ENCODE results near the gene BID.

Gene BID

DNA sequence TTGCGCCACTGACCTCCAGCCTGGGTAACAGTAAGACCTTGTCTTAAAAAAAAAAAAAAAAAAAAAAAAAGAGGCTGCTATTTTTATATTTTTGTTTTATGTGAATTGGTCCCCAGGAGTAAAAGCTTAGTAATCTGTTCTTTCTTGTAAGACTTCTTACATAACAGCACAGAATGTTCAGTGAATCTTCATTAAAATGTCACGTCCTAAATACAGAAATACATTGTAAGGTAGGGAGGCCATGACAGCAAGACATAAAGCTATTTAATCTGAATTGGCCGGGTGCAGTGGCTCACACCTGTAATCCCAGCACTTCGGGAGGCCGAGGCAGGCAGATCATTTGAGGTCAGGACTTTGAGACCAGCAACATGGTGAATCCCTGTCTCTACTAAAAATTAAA is 64.2 kb downstream of the BID start:
- no peak for TF ChIP-seq GATA3 (IDR thresholded peaks at IDR 0.05; ENCODE audit: low read depth, low read length)
- TF ChIP-seq GATA2 (IDR thresholded peaks at IDR 0.05; ENCODE audit: low read depth, low read length), result no peak

DNA sequence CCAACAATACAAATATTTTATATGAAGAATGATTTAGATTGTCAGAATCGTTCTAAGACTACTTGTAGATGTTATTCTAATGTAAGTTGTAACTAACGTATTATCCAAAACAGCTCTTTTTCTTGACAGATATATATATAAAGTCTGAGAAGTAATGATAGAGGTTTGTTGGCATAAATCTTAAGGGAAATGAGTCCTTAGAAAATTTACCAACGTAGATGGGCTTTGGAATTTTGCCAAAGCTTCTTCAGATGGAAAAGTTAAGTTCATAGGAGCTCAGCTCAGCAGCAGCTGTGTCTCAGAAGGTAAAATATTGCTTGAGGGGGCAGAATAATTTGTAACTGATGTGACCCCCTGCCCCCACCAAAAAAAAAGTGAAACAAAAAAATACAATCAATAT is 66.7 kb downstream of the BID start:
- TF ChIP-seq GATA2 (IDR thresholded peaks at IDR 0.05; ENCODE audit: low read depth, low read length) (no peak), GATA3 (IDR thresholded peaks at IDR 0.05; ENCODE audit: low read depth, low read length) (no peak)

DNA sequence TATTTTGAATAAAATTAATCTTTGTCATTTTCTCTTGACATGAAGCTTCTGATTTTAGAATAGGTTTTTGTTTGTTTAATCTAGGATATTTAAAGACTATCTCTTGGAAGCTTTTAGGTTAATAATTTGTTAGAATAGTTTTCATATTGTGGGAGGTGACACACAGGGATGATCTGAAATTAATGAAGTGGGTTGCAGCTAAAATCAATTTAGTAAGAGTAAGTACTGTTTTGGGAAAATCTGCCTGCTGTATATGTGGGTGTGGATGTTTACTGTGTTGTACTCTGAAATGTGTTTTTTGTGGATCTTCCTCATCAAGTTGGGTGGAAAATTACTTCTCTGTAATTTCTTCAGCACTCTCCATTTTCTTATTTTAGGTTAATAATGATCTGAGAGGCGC is 67.3 kb downstream of the BID start:
- TF ChIP-seq GATA3 (IDR thresholded peaks at IDR 0.05; ENCODE audit: low read depth, low read length) (no peak), GATA2 (IDR thresholded peaks at IDR 0.05; ENCODE audit: low read depth, low read length) (no peak)

DNA sequence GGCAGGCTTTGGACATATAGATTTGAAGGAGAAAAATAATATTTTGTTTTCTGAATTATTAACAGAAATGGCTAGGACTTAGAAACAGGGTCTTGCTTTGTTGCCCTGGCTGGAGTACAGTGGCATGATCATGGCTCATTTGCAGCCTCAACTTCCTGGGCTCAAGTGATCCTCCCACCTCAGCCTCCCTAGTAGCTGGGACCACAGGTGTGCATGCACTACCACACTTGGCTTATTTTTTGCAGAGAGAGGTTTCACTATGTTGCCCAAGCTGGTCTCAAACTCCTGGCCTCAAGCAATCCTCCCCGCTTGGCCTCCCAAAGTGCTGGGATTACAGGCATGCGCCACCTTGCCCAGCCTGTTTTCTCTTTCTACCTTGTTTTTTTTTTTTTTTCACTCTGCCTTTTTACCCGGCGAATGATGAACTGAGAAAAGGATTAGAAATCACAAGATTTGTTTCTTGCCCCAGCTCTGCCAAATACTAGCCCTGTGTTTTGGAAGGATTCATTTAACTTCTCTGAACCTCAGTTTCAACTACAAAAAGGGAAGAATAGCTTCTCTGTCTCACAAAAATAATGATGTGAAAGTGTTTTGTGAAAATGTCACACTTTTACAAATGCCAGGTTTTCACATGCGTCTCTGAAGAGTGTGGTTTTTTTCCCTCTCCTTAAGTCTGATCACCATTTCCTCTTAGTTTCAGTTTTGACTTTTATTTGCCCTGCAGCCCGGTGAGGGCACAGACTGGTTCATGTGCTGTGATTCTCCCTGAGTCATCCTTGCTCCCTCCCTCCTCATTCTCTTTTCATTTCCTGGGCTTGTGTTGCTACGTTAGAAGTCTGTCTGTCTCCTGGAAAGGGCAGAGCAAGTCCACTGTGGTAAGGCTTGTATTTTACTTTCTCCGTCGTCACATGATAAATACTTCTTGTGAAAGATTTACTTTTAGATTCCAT is 68.0 kb downstream of the BID start:
- TF ChIP-seq GATA3 (IDR thresholded peaks at IDR 0.05; ENCODE audit: low read depth, low read length) (no peak), GATA2 (IDR thresholded peaks at IDR 0.05; ENCODE audit: low read depth, low read length) (no peak)

DNA sequence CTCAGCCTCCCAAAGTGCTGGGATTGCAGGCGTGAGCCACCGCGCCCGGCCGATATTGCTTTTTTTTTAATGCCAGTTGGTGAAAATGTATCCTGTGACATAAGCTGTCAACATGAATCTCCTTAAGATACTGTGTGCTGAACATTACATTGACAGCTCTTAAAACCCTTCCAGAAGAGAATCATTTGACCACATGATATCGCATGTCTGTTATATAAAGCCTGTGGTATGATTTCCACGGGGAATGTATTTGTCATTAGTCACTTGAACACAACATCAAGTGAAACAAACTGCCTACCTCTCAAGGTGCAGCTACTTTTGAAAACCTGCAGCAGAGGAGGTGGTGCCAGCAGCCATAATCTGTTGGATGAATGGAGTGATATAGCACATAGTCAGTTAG is 68.7 kb downstream of the BID start:
- no peak for TF ChIP-seq GATA2 (IDR thresholded peaks at IDR 0.05; ENCODE audit: low read depth, low read length)
- no peak for TF ChIP-seq GATA3 (IDR thresholded peaks at IDR 0.05; ENCODE audit: low read depth, low read length)

DNA sequence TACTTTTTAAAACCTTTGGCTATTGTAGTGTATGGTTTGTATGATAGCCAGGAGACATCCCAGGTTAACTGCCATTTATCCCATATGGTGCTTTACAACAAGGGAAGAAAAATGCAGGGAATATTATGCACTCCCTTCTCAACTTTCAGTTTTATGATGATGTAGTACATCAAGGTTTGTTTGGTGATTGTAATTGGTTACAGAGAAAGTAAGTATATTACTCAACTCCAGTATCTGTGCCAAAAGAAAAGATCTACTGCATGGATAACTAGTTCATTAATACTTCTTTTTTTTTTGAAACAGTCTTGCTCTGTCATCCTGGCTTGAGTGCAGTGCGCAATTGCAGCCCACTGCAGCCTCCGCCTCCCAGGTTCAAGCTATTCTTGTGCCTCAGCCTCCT is 70.5 kb downstream of the BID start:
- TF ChIP-seq GATA3 (IDR thresholded peaks at IDR 0.05; ENCODE audit: low read depth, low read length), result no peak
- TF ChIP-seq GATA2 (IDR thresholded peaks at IDR 0.05; ENCODE audit: low read depth, low read length), result no peak

DNA sequence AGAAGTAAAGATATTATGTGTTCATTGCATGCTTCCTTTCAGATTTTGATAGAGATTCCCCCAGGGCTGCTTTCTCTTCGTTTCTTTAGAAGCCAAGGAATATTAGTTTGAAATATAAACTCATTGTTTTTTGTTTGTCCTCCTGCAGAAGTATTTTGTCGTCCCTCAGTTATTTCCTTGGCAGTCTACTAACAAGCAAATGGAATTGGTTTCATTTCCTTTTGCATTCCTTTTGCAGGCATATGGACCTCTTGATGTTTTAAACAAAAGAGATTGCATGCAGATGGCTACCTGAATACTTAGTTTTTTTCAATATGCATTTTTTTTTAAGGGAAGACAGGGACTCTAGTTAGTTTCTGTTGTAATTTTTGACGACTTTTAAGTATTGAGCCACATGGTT is 73.5 kb downstream of the BID start:
- TF ChIP-seq GATA2 (IDR thresholded peaks at IDR 0.05; ENCODE audit: low read depth, low read length), result no peak
- TF ChIP-seq GATA3 (IDR thresholded peaks at IDR 0.05; ENCODE audit: low read depth, low read length), result no peak

DNA sequence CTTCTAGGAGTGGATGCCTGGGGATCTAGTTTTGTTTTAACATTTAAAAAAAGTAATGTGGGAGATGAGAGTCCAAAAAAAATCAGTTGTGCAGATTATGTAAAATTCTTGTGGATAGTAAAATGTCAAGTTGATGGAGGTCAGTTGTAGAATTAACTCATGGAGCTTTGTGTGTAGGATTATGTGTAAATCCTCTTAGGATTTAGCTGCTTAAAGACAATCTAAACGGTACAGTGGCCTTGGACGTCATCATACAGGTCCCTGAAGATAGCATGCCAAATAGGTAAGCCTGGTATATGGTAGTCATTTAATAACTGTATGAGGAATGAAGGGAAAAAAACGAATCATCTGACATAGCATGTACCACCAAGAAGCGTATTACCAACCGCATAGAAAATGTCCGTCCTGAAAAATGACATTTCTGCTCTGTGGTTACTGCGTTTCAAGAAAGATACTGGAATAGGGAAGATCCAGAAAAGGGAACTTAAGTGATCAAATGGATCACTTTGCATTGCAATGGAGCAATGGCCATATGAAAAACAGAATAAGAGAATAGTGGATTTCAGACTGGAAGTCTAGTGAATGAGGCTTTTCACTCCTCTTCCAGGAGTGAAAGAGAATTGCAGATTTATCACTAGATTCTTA is 74.5 kb downstream of the BID start:
- TF ChIP-seq GATA3 (IDR thresholded peaks at IDR 0.05; ENCODE audit: low read depth, low read length), result no peak

DNA sequence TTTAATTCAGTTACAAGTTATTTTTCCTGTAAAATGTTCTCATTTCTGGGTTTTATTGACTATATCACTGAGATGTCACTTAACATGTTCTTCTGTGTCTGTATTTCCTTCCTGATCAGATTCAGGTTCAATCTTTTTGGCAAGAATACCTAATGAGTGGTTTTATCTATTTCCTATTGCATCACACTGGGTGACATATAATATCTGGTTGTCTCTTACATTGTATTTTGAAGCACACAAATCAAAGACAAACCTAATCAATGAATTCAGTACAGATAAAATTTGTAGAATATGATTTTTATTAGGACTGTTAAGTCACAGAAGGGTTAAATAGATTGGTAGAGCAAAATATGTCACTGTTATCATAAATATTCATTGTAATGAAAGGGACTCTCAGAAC is 75.3 kb downstream of the BID start:
- no peak for TF ChIP-seq GATA2 (IDR thresholded peaks at IDR 0.05; ENCODE audit: low read depth, low read length)
- TF ChIP-seq GATA3 (IDR thresholded peaks at IDR 0.05; ENCODE audit: low read depth, low read length), result no peak

DNA sequence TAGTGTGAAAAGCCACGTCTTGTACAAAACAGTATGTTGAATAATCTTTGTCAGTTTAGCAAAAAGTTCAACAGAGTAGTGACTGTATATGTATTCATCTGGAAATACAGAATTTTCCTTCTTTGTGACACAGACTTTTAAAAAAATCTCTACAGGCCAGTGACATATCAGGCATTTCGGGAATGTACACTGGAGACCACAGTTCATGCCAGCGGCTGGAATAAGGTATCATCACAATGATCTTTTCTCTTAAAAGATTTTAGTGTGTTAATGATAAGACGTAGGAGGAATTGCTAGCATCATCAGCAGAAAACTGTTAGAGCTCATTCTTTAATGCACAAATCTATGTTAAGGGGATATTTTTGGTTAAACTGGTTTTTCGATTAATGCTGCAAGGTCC is 78.3 kb downstream of the BID start:
- TF ChIP-seq GATA2 (IDR thresholded peaks at IDR 0.05; ENCODE audit: low read depth, low read length) (no peak), GATA3 (IDR thresholded peaks at IDR 0.05; ENCODE audit: low read depth, low read length) (no peak)

DNA sequence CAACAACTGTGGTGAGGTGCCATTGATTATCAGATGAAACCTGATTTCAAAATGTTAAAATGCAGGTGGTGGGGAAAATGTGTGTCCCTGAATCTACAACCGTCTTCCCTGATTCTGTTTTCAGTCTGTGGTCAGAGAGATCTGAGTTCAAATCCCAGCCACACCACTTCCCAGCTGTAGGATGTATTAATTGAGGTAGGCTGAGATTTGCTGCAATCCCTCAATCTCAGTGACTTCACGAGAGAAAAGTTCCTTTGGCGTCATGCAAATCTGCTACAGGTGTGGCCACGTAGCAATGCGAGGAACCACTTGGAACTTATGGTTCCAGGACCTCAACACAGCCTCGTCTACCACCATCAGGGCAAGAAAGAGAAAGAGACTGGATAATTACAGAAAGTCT is 79.5 kb downstream of the BID start:
- TF ChIP-seq GATA2 (IDR thresholded peaks at IDR 0.05; ENCODE audit: low read depth, low read length) (no peak), GATA3 (IDR thresholded peaks at IDR 0.05; ENCODE audit: low read depth, low read length) (no peak)

DNA sequence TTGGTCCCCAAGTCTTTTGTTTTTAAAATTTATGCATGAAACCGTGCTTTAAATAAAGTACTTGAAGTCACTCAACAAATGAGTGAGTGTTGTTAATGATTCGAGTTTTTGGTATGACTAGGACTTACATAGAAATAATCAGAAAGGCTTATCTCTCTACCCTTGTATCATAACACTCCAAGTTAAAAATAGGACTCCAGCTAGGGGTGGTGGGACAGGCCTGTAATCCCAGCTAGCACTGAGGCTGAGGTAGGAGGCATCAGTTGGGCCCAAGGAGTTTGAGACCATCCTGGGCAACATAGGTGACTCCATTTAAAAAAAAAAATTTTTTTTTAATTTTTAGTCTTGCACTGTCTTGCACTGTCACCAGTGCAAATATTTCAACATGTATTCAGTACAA is 80.1 kb downstream of the BID start:
- no peak for TF ChIP-seq GATA2 (IDR thresholded peaks at IDR 0.05; ENCODE audit: low read depth, low read length)
- no peak for TF ChIP-seq GATA3 (IDR thresholded peaks at IDR 0.05; ENCODE audit: low read depth, low read length)

DNA sequence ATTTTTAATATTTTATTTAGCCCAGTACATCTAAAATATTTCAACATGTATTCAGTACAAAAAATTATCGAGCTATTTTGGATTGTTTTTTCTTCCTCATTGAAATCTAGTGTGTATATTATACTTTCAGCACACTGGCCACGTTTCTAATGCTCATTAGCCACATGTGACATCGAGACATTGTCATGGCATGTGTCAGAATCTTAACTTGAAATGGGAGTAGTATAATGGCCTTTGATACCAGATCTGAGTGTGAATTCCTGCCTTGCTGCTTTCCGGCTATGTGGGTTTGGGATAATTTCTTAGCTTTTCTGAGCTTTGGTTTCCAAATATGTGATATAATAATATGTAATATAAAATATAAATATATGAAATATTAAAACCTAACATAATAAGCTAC is 81.4 kb downstream of the BID start:
- no peak for TF ChIP-seq GATA3 (IDR thresholded peaks at IDR 0.05; ENCODE audit: low read depth, low read length)
- TF ChIP-seq GATA2 (IDR thresholded peaks at IDR 0.05; ENCODE audit: low read depth, low read length), result no peak

DNA sequence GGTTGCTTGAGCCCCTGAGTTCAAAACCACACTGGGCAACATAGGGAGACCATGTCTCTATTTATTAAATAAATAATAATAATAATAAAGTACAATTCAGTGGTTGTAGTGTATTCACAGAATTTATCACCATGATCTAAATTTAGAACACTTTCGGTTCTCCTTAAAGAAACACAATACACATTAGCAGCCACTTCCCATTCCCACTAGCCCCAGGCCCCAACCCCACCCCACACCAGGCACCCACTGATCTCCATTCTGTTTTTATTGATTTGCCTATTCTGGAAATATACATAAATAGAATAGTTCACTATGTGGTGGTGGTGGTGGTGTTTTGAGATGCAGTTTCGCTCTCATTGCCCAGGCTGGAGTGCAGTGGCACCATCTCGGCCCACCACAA is 90.0 kb downstream of the BID start:
- TF ChIP-seq GATA2 (IDR thresholded peaks at IDR 0.05; ENCODE audit: low read depth, low read length) (no peak), GATA3 (IDR thresholded peaks at IDR 0.05; ENCODE audit: low read depth, low read length) (no peak)
